Hypothalamus (tissue), 51 donors: ENCODE data around the gene UGT3A2.

ENCODE experiments used
- DNase-seq, 51 donors: peaks; one replicate each; lab custom pipeline; 2025; lab: John Stamatoyannopoulos, UW

UGT3A2 gene

DNA sequence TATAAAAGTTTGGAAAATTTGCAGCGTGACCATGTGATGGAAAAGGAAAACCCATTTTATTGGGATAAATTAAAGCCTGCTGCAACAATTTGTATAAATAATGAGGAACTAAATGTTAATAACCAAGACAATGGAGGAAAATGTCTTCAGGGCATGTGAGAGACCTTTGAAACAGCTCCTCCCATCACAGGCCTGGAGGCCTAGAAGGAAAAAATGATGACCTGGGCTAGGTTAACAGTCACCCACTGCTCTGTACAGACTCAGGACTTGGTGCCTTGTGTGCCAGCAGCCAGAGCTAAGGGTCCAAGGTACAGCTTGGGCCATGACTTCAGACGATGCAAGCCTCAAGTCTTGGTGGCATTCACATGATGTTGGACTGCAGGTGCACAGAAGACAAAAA, 53.5 kb downstream of the UGT3A2 start:
- DNase-seq, result no peak

DNA sequence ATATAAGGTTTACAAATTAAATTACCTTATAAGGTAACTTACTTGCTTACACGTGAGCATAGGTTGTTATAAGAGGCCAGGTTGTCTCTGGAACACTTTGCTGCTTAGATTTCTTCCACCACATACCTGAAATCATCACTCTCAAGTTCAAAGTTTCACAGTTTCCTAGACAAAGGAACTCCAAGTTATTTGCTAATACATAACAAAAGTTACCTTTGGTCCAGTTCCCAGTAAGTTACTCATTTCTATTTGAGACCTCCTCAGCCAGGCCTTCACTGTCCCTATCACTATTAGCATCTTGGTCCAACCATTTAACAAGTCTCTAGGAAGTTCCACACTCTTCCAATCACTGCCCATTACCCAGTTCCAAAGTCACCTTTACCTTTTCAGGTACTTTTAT, 57.0 kb downstream of the UGT3A2 start:
- DNase-seq, result no peak

- no peak for DNase-seq
These were observed 59.3 kb downstream of the UGT3A2 start for GRCh38 chr5:36007366-36007765.

GRCh38 chr5:36006163-36006562, 60.5 kb downstream of the UGT3A2 start:
- no peak for DNase-seq

DNA sequence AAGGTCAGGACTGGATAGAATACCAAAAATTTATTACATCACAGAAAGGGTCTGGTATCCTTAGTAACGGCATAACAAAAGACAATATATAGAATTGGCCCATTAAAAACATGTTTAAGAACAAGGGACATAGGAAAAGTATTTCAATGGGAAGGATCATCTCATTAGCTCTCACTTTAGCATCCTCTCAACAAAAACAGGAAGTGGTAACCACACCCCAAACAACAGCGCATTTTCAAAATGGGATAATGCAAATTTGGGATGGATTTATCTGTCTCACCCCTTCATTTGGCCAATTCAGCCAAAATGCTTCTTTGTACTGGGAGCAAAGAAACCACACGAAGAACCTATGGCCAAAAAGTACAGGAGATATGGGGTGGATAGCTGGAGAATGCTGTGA, 65.7 kb downstream of the UGT3A2 start:
- no peak for DNase-seq

DNA sequence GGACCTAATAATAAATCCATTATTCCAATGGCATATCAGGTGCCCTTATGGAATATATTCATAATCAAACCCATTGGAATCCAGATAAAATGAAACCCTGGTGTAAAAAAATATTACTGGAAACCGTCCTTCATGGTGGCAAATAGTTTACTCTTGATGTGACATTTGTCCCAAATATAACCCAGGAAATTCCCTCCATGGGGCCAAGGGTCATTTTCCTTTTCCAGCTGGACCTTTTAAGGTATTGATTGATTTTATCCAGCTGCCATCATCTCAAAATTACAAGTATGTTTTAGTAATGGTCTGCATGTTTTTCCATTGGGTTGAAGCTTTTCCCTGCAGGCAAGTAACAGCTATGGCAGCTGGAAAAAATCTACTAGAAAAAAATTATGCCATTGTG, 67.1 kb downstream of the UGT3A2 start:
- DNase-seq, result no peak

DNA sequence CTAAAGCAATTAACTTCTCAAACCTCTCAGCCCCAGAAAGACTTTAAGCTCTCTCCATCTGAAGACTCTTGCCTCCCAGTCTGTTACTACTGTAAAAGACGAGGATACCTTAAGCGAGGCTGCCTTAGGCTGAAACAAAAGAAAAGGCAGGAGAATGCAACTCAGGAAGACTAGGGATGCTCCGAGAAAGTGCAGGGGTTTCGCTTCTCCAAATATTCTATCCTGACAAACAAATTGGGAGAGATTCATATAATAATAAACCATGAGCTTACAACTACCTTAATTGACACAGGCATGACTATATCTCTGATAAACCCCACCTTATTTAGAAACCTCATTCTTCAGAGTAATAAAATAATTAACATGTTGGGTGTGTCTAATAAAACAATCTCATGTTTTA, 70.6 kb downstream of the UGT3A2 start:
- no peak for DNase-seq

- no peak for DNase-seq
These were observed 75.6 kb downstream of the UGT3A2 start, which contains the start of gene UGT3A1 for GRCh38 chr5:35990941-35991611. Gene UGT3A1 (minus strand): TSS chr5:35991390. CDS start chr5:35991240, 150 bp downstream.

GRCh38 chr5:35990520-35990919, 76.2 kb downstream of the UGT3A2 start:
- no peak for DNase-seq

- no peak for DNase-seq
These were observed 78.2 kb downstream of the UGT3A2 start for GRCh38 chr5:35988529-35988928.

DNA sequence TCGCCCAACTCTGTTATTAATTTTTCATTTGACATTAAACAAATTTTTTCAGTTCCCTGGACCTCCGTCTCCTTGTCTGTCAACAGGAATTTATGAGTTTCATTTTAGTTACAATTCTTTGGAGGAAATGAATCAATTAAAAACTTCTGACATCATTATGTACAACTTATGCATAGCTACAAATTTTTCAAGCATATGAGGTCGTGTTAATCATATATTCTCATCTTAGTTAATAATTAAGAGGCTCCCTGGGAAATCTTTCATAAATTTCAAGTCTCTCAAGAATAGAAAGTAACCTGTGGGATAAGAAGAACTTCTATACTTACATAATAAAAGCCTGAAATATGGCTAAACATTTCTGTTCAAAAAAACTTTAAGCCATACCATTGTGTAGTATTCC, 78.9 kb downstream of the UGT3A2 start:
- DNase-seq, result no peak
